ENCODE data around the gene ABI3BP. TPM values are rescaled to one million over a fixed set of nuclear protein-coding genes. Genes with fewer than 3 reads are reported as not detected.

Gene ABI3BP
- total and polyA plus RNA-seq, 4 donors = 5.4 to 49.5 (median 39.3) TPM

DNA sequence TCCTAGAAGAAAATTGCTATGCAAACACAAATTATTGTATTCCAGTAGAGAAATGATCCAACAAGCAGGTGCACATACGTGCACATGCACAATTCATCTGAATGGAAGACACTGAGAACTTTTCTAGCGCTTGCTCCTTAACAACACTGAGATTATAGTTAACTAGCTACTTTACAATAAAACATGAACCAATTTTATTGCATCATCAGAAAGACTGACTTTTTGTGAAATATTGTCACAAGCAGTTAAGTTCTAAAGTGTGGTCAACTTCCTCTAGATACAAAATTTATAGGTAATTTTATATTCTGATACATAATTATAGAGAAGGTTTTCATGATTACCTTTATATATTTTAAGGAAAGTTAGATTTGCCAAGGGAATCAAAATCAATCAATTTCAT is 135.4 kb downstream of the ABI3BP start:
- H3K27me3 ChIP-seq (ENCODE audit: control insufficient read depth, insufficient read depth, low read length) = no peaks in the 10 kb centered on the region
- 92% methylated on average over 2 of the region's 2 CpGs for WGBS (ENCODE audit: insufficient coverage)
- no peak overlapping the region for H3K27ac ChIP-seq (ENCODE audit: low read depth, low read length)

DNA sequence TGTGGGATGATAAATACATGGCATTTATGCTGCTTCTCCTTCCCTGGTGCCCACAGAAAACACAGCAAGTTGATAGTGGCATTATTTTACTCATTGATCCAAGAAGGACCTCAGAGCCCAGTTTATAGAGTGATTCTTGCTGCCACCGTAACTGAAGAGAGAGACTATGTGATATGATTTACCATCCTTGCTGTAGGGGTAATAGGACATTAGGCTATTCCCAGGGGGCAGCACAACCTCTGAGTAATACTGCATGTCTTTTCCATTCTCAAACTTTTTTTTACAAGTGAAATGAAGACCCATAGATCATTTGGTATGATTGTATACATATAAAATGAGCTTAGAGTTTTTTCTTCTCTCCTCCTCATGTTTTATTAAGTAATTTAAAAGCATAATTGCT is 136.4 kb downstream of the ABI3BP start:
- Histone ChIP-seq H3K27ac (ENCODE audit: low read depth, low read length) (no peak overlapping the region), H3K4me3 (ENCODE audit: low read depth, low read length) (no peak overlapping the region), H3K9me3 (ENCODE audit: control insufficient read depth, insufficient read depth, low read length) (no peaks in the 10 kb centered on the region), H3K36me3 (ENCODE audit: control insufficient read depth, insufficient read depth, low read length) (no peaks in the 10 kb centered on the region), H3K27me3 (ENCODE audit: control insufficient read depth, insufficient read depth, low read length) (no peaks in the 10 kb centered on the region), H3K4me1 (ENCODE audit: control insufficient read depth, insufficient read depth, low read length) (no peaks in the 10 kb centered on the region)
- no peak for DNase-seq (ENCODE audit: low read depth in 4 of 6, low spot score in 6 of 6)
- WGBS (ENCODE audit: insufficient coverage) = 100% methylated on average over 1 of the region's 1 CpG

More for the DNA sequence above, 135.4 kb downstream of the ABI3BP start:
- DNase-seq (ENCODE audit: low read depth in 4 of 6, low spot score in 6 of 6) = no peak
- Histone ChIP-seq H3K9me3 (ENCODE audit: control insufficient read depth, insufficient read depth, low read length) (no peaks in the 10 kb centered on the region), H3K36me3 (ENCODE audit: control insufficient read depth, insufficient read depth, low read length) (no peaks in the 10 kb centered on the region), H3K4me3 (ENCODE audit: low read depth, low read length) (no peak overlapping the region), H3K4me1 (ENCODE audit: control insufficient read depth, insufficient read depth, low read length) (no peaks in the 10 kb centered on the region)

DNA sequence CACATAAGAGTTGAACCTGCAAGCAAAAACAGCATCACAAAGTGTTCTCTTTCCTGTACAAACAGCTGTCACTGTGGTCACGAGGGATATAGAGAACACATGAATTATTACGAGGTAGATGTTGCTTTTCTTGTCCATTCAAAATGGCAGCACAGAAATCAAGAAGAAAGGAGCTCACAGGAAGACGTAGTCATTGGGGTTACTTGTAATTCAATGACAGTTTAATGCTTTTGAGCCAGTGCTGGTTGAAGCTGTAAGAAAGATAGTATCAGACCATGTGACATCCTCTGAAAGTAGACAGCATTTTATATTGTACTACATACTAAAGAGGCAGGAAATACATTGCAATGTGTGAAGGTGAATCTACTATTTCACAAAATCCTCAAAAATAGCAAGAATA is 140.4 kb downstream of the ABI3BP start:
- Histone ChIP-seq H3K4me1 (ENCODE audit: control insufficient read depth, insufficient read depth, low read length) (no peaks in the 10 kb centered on the region), H3K27ac (ENCODE audit: low read depth, low read length) (no peak overlapping the region), H3K36me3 (ENCODE audit: control insufficient read depth, insufficient read depth, low read length) (no peaks in the 10 kb centered on the region), H3K27me3 (ENCODE audit: control insufficient read depth, insufficient read depth, low read length) (no peaks in the 10 kb centered on the region), H3K4me3 (ENCODE audit: low read depth, low read length) (no peak overlapping the region), H3K9me3 (ENCODE audit: control insufficient read depth, insufficient read depth, low read length) (no peaks in the 10 kb centered on the region)
- no CpG with 5 or more reads among the region's 3 CpGs for WGBS (ENCODE audit: insufficient coverage)
- DNase-seq (ENCODE audit: low read depth in 4 of 6, low spot score in 6 of 6) = peak in 1 of 6 donors; percentile 17

DNA sequence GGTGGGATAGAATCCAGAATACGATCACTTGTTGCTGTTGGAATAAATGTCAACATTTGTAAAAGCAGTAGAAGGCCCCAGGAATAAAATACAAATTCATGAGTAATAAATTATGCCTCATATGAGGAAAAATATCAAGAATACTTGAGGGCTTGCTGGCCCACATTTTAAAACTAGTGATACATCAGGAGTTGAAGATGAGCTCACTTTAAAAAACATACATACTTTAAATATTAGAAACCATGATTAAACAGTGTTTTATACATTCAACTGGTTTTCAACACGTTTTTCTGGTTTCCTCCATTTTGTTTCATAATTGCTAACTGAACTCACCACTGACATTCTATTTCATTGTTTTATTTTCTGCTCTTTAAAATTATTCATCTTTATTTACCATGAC is 142.5 kb downstream of the ABI3BP start:
- no peaks in the 10 kb centered on the region for H3K27me3 ChIP-seq (ENCODE audit: control insufficient read depth, insufficient read depth, low read length)
- WGBS (ENCODE audit: insufficient coverage) = no CpG with 5 or more reads among the region's 2 CpGs
- peak in 1 of 6 donors; percentile 18 for DNase-seq (ENCODE audit: low read depth in 4 of 6, low spot score in 6 of 6)
- H3K9me3 ChIP-seq (ENCODE audit: control insufficient read depth, insufficient read depth, low read length) = no peaks in the 10 kb centered on the region
- no peaks in the 10 kb centered on the region for H3K36me3 ChIP-seq (ENCODE audit: control insufficient read depth, insufficient read depth, low read length)
- no peaks in the 10 kb centered on the region for H3K4me1 ChIP-seq (ENCODE audit: control insufficient read depth, insufficient read depth, low read length)
- no peak overlapping the region for H3K27ac ChIP-seq (ENCODE audit: low read depth, low read length)
- H3K4me3 ChIP-seq (ENCODE audit: low read depth, low read length) = no peak overlapping the region

GRCh38 chr3:100850156-100850555 is 143.1 kb downstream of the ABI3BP start:
- no peaks in the 10 kb centered on the region for H3K4me1 ChIP-seq (ENCODE audit: control insufficient read depth, insufficient read depth, low read length)
- H3K27ac ChIP-seq (ENCODE audit: low read depth, low read length) = no peak overlapping the region
- WGBS (ENCODE audit: insufficient coverage) = 92% methylated on average over 1 of the region's 3 CpGs
- DNase-seq (ENCODE audit: low read depth in 4 of 6, low spot score in 6 of 6) = no peak
- no peaks in the 10 kb centered on the region for H3K27me3 ChIP-seq (ENCODE audit: control insufficient read depth, insufficient read depth, low read length)
- no peaks in the 10 kb centered on the region for H3K9me3 ChIP-seq (ENCODE audit: control insufficient read depth, insufficient read depth, low read length)
- H3K4me3 ChIP-seq (ENCODE audit: low read depth, low read length) = no peak overlapping the region
- no peaks in the 10 kb centered on the region for H3K36me3 ChIP-seq (ENCODE audit: control insufficient read depth, insufficient read depth, low read length)

GRCh38 chr3:100844063-100844936 is 148.9 kb downstream of the ABI3BP start:
- Histone ChIP-seq H3K36me3 (ENCODE audit: control insufficient read depth, insufficient read depth, low read length) (no peaks in the 10 kb centered on the region), H3K4me1 (ENCODE audit: control insufficient read depth, insufficient read depth, low read length) (no peaks in the 10 kb centered on the region), H3K27ac (ENCODE audit: low read depth, low read length) (no peak overlapping the region), H3K4me3 (ENCODE audit: low read depth, low read length) (no peak overlapping the region), H3K27me3 (ENCODE audit: control insufficient read depth, insufficient read depth, low read length) (no peaks in the 10 kb centered on the region), H3K9me3 (ENCODE audit: control insufficient read depth, insufficient read depth, low read length) (no peaks in the 10 kb centered on the region)
- 93% methylated on average over 2 of the region's 8 CpGs for WGBS (ENCODE audit: insufficient coverage)
- DNase-seq (ENCODE audit: low read depth in 4 of 6, low spot score in 6 of 6) = no peak

GRCh38 chr3:100838157-100838556 is 155.1 kb downstream of the ABI3BP start:
- no peak overlapping the region for H3K27ac ChIP-seq (ENCODE audit: low read depth, low read length)

DNA sequence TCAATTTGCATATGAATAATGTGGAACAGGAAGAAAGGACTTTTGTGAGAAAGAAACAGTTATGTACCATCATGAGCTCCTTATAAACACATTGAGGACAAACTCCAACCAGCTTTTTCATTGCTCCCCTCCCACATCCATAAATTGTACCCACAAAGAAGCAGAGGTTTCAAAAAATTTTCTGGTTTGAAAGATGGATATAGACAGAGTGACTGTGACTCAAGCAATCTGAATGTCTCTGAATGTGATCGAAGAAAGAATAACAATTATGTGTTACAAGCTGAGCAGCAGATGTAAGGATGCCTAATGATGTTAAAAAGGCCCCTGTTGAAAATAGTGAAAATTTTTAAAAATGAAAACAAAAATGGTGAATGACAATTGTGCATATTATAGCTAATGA is 156.6 kb downstream of the ABI3BP start:
- H3K27ac ChIP-seq (ENCODE audit: low read depth, low read length) = no peak overlapping the region
- DNase-seq (ENCODE audit: low read depth in 4 of 6, low spot score in 6 of 6) = no peak
- peaks cover 4% of the 10 kb centered on the region for H3K4me1 ChIP-seq (ENCODE audit: control insufficient read depth, insufficient read depth, low read length)
- no peak overlapping the region for H3K4me3 ChIP-seq (ENCODE audit: low read depth, low read length)
- 71% methylated on average over 1 of the region's 1 CpG for WGBS (ENCODE audit: insufficient coverage)
- no peaks in the 10 kb centered on the region for H3K27me3 ChIP-seq (ENCODE audit: control insufficient read depth, insufficient read depth, low read length)
- H3K9me3 ChIP-seq (ENCODE audit: control insufficient read depth, insufficient read depth, low read length) = no peaks in the 10 kb centered on the region
- no peaks in the 10 kb centered on the region for H3K36me3 ChIP-seq (ENCODE audit: control insufficient read depth, insufficient read depth, low read length)

More at GRCh38 chr3:100838157-100838556, 155.1 kb downstream of the ABI3BP start:
- H3K4me1 ChIP-seq (ENCODE audit: control insufficient read depth, insufficient read depth, low read length) = peaks cover 4% of the 10 kb centered on the region
- no peak for DNase-seq (ENCODE audit: low read depth in 4 of 6, low spot score in 6 of 6)
- no CpG with 5 or more reads among the region's 2 CpGs for WGBS (ENCODE audit: insufficient coverage)
- no peaks in the 10 kb centered on the region for H3K27me3 ChIP-seq (ENCODE audit: control insufficient read depth, insufficient read depth, low read length)
- no peaks in the 10 kb centered on the region for H3K9me3 ChIP-seq (ENCODE audit: control insufficient read depth, insufficient read depth, low read length)
- H3K4me3 ChIP-seq (ENCODE audit: low read depth, low read length) = no peak overlapping the region
- no peaks in the 10 kb centered on the region for H3K36me3 ChIP-seq (ENCODE audit: control insufficient read depth, insufficient read depth, low read length)

DNA sequence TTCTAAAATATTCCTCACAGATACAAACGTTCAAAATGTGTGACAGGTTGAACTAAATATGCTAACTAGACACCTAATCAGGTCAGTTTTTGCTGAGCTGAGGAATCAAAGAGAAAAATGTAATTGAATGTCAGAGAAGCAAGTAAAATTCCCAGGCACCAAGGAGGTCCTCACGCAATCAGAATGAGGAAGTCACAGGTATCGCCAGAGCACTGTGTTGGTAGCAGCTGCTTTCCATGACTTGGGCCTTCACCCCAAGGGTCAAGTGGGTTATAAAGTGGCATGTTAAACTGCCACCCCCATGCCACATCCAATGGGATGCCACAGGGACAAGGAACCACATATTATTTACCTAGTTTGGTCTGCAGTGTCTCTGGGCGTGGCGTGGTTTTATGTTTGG is 158.9 kb downstream of the ABI3BP start:
- WGBS (ENCODE audit: insufficient coverage) = 100% methylated on average over 1 of the region's 5 CpGs
- Histone ChIP-seq H3K27me3 (ENCODE audit: control insufficient read depth, insufficient read depth, low read length) (no peaks in the 10 kb centered on the region), H3K4me1 (ENCODE audit: control insufficient read depth, insufficient read depth, low read length) (peaks cover 4% of the 10 kb centered on the region), H3K27ac (ENCODE audit: low read depth, low read length) (no peak overlapping the region), H3K36me3 (ENCODE audit: control insufficient read depth, insufficient read depth, low read length) (no peaks in the 10 kb centered on the region), H3K9me3 (ENCODE audit: control insufficient read depth, insufficient read depth, low read length) (no peaks in the 10 kb centered on the region), H3K4me3 (ENCODE audit: low read depth, low read length) (no peak overlapping the region)
- DNase-seq (ENCODE audit: low read depth in 4 of 6, low spot score in 6 of 6) = no peak

DNA sequence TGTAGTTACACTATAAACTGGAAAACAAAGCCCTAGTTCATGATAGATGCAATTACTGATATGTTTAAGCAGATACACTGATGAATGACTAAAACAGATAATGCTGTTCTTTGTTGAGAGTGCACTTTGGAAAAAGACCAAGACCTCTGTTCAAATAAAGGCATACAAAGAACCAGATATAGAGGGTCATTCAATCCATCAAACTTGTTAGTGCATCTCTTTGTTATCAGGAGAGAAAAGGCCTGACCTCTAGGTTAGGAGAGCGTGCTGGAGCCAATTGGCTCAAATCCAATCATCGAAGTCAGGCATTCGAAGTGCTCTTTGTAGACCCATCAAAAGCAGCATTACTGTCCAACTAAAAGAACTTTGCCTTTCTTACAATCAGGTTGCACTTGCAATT is 159.7 kb downstream of the ABI3BP start:
- peaks cover 4% of the 10 kb centered on the region for H3K4me1 ChIP-seq (ENCODE audit: control insufficient read depth, insufficient read depth, low read length)
- no peak overlapping the region for H3K4me3 ChIP-seq (ENCODE audit: low read depth, low read length)
- no peaks in the 10 kb centered on the region for H3K9me3 ChIP-seq (ENCODE audit: control insufficient read depth, insufficient read depth, low read length)
- peak in 4 of 6 donors; percentile 9 to 55 (median 18) for DNase-seq (ENCODE audit: low read depth in 4 of 6, low spot score in 6 of 6)
- no peak overlapping the region for H3K27ac ChIP-seq (ENCODE audit: low read depth, low read length)
- no peaks in the 10 kb centered on the region for H3K36me3 ChIP-seq (ENCODE audit: control insufficient read depth, insufficient read depth, low read length)
- WGBS (ENCODE audit: insufficient coverage) = 44% methylated on average over 3 of the region's 3 CpGs
- H3K27me3 ChIP-seq (ENCODE audit: control insufficient read depth, insufficient read depth, low read length) = no peaks in the 10 kb centered on the region

Measured in spinal cord (tissue), 10 donors.